ENCODE measurements around the gene TASOR2. TPM values are rescaled to one million over a fixed set of nuclear protein-coding genes. Genes with fewer than 3 reads are reported as not detected.

Gene TASOR2
- total and polyA plus RNA-seq, 2 of the 4 experiments (the other 2 are of a cell fraction), result 19.4 to 53.6 TPM

DNA sequence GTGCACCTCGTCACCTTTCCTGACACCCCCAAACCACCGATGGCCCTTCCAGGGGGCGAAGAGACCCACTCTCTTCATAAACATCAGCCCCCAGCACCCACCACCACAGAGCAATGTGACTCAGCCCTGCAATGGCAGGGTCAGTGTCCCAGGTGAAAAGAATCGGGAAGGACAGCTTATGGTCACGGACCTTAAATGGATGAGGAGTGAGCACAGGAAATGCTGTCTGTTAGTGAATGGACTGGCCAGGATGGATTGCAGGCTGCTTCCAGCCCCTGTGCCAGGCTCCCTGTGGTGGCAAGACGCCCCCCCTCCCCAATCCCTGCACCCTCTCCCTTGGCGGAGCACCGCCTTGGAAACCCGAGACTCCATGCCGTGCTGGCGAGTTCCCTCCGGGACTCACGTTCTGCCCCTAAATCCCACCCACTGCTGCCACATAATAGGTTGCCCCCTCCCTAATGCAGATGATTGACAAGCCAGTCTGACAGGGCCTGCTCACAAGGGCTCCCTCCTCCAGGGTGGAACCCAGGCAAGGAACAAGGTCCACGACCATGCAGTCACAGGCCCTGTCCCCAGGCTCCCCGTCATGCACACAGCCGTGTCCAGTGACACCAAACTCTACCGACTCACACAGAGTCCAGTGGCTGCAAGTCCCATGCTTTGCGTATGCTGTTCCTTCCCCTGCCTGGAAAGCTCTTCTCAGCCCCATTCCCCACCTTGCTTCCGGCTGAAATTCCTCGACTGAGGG, 25.6 kb upstream of the TASOR2 start:
- Histone ChIP-seq H2BK120ac (ENCODE audit: low read depth, low read length) (no peak overlapping the region), H3K4me3 (ENCODE audit: insufficient read depth, low read depth, low read length) (no peak overlapping the region), H3K79me1 (ENCODE audit: low read depth in 1 of 2, low read length in 2 of 2) (peaks cover 5 to 18% of the 10 kb centered on the region in 2 experiments; a peak in 2 of 4 replicates), H3K4ac (ENCODE audit: low read depth, low read length) (no peak overlapping the region), H2AK9ac (replicated peaks; ENCODE audit: low read depth, low read length, poor library complexity) (peak overlapping the region; percentile 9), H3K36me3 (ENCODE audit: control insufficient read depth, insufficient read depth, low read length) (0 out of 2 replicates have a peak, but pooled peaks cover 2% of the 10 kb centered on the region), H3K14ac (replicated peaks; ENCODE audit: low read depth, low read length) (no peak overlapping the region), H4K20me1 (ENCODE audit: insufficient read depth, low read length) (peaks cover 7% of the 10 kb centered on the region), H3K27me3 (ENCODE audit: control insufficient read depth, insufficient read depth, low read length) (no peaks in the 10 kb centered on the region), H3K9me3 (ENCODE audit: control insufficient read depth, insufficient read depth, low read length) (no peaks in the 10 kb centered on the region), H3K23ac (ENCODE audit: low read depth, low read length) (no peak overlapping the region), H2BK20ac (ENCODE audit: low read depth, low read length) (no peak overlapping the region), H2BK15ac (ENCODE audit: low read depth, low read length) (no peak overlapping the region), H3K27ac (ENCODE audit: insufficient read depth, low read length) (no peak overlapping the region), H4K91ac (ENCODE audit: insufficient read depth, low read depth, low read length) (no peak overlapping the region), H4K8ac (ENCODE audit: low read depth in 2 of 2, low read length in 2 of 2) (no peak overlapping the region), H3K9me1 (ENCODE audit: insufficient read depth, low read length) (peaks cover 15% of the 10 kb centered on the region), H2BK5ac (ENCODE audit: low read depth, low read length, poor library complexity, severe bottlenecking) (no peak overlapping the region), H4K5ac (ENCODE audit: low read depth, low read length) (no peak overlapping the region), H3K4me2 (ENCODE audit: low read depth, low read length) (no peak overlapping the region), H3K4me1 (ENCODE audit: control insufficient read depth, insufficient read depth, low read length) (peaks cover 8% of the 10 kb centered on the region), H2AFZ (replicated peaks; ENCODE audit: low read length, poor library complexity) (peak overlapping the region; percentile 28), H2AK5ac (ENCODE audit: low read depth, low read length) (peak overlapping the region; percentile 27; the same call in 1 of the 2 replicates), H3K56ac (ENCODE audit: extremely low read depth, insufficient read depth, low read length) (no peak overlapping the region), H3K9ac (ENCODE audit: low read depth, low read length) (no peak overlapping the region), H3K18ac (ENCODE audit: low read depth, low read length) (no peak overlapping the region)
- dilution Hi-C loops (cut with HindIII; ENCODE audit: low sequenced_read_pairs, unreplicated experiment) (no loop called here), intact Hi-C loops (cut with micrococcal nuclease) (no loop called here), in situ Hi-C loops (cut with MboI; ENCODE audit: low sequenced_read_pairs) (no loop called here)
- POLR2A ChIA-PET (ENCODE audit: unreplicated experiment), result no interaction called here
- no TSS peak for BruUV-seq (replicated peaks)
- CTCF ChIA-PET, result no interaction called here
- ATAC-seq (ENCODE audit: low read depth), result no peak
- no peak for DNase-seq
- 76% methylated on average over 11 of the region's 20 CpGs; no CpG with 5 or more reads in 1 of the 2 experiments for WGBS, 2 experiments (ENCODE audit: extremely low coverage in 2 of 2, insufficient read length in 1 of 2)
- TF ChIP-seq, protein P1, sequence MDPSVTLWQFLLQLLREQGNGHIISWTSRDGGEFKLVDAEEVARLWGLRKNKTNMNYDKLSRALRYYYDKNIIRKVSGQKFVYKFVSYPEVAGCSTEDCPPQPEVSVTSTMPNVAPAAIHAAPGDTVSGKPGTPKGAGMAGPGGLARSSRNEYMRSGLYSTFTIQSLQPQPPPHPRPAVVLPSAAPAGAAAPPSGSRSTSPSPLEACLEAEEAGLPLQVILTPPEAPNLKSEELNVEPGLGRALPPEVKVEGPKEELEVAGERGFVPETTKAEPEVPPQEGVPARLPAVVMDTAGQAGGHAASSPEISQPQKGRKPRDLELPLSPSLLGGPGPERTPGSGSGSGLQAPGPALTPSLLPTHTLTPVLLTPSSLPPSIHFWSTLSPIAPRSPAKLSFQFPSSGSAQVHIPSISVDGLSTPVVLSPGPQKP (IDR thresholded peaks at IDR 0.05; ENCODE audit: borderline replicate concordance, low read depth, low read length), result no peak
- TF ChIP-seq RCOR1 (IDR thresholded peaks at IDR 0.05; ENCODE audit: insufficient replicate concordance, low read length), result no peak
- TF ChIP-seq SMC3 (IDR thresholded peaks at IDR 0.05; ENCODE audit: low read depth, low read length), result no peak
- no peak for TF ChIP-seq CTCF (conservative IDR thresholded peaks at IDR 0.05; ENCODE audit: low read depth, low read length)
- no peak for TF ChIP-seq NFE2L2 (IDR thresholded peaks at IDR 0.05; ENCODE audit: low read depth, low read length)
- no peak for TF ChIP-seq BHLHE40 (IDR thresholded peaks at IDR 0.05; ENCODE audit: low read depth, low read length)
- TF ChIP-seq MAZ (IDR thresholded peaks at IDR 0.05; ENCODE audit: borderline replicate concordance, low read depth, low read length), result no peak
- no peak for TF ChIP-seq CHD1 (IDR thresholded peaks at IDR 0.05; ENCODE audit: low read depth, low read length)
- TF ChIP-seq FOS (IDR thresholded peaks at IDR 0.05; ENCODE audit: low read depth, low read length), result no peak
